HepG2 (cell line): ENCODE results near the gene KRT40. TPM values are rescaled to one million over a fixed set of nuclear protein-coding genes. Genes with fewer than 3 reads are reported as not detected.

Source experiments
- ATAC-seq: fragments of 200-7000 bp; cut with Tn5 transposase; 3 replicates; pipeline ENCODE4 v1.9.1; 2020; ENCODE audit warnings: mild to moderate bottlenecking, moderate library complexity
- BruUV-seq: library from RNA; stranded (reverse); fragments of 400-500 nt; replicated peaks from 2 replicates; lab custom pipeline; 2021; lab: Mats Ljungman, UMichigan
- CTCF ChIA-PET: fragments of 300-600 bp; formaldehyde crosslinking; extraction: SDS; loops from one replicate; lab custom pipeline; 2021; ENCODE audit warnings: low total read pairs, inconsistent platforms, low intra/inter-chr PET ratio; lab: Yijun Ruan, JAX
- POLR2A ChIA-PET: fragments of 350-600 bp; sonication (Branson Sonifier 250); formaldehyde crosslinking; loops from one replicate; lab custom pipeline; 2020; ENCODE audit warnings: antibody characterized with exemption, inconsistent platforms; lab: Yijun Ruan, JAX
- DNase-seq: peaks from one replicate; pipeline ENCODE4 v3.0.0-alpha.2; 2015; ENCODE audit warnings: low spot score
- FAIRE-seq: peaks from 3 replicates; lab custom pipeline; 2011; peaks lifted over from hg19 to GRCh38; lab: Jason Lieb, UNC
- H2AFZ ChIP-seq: one replicate; pipeline ENCODE4 v1.6.1; 2011; ENCODE audit warnings: low read length, inconsistent platforms
- H3K27ac ChIP-seq: fragments of 300-600 bp; 3 replicates; pipeline ENCODE4 v1.8.0; 2011; ENCODE audit warnings: mixed run types, mild to moderate bottlenecking, mixed read lengths, low read length, inconsistent platforms; ENCODE audit not compliant: insufficient read depth; ENCODE audit errors: extremely low read length
- H3K27me3 ChIP-seq, 2 experiments: fragments of 200-600 bp in 1 of 2; 2 replicates in 1 of 2; 3 replicates in 1 of 2; pipeline versions ENCODE4 v1.6.0 to v1.8.0; 2011; ENCODE audit warnings: low read length in 2 of 2, mild to moderate bottlenecking in 2 of 2, moderate library complexity in 2 of 2, inconsistent platforms in 1 of 2; ENCODE audit not compliant: insufficient read depth in 2 of 2, control insufficient read depth in 1 of 2
- H3K36me3 ChIP-seq, 2 experiments: fragments of 200-600 bp in 1 of 2; replicated peaks in 1 of 2; 2 replicates in 1 of 2; 3 replicates in 1 of 2; pipeline versions ENCODE4 v1.5.1 to v1.8.0; 2011; ENCODE audit warnings: low read length in 2 of 2, inconsistent platforms in 1 of 2; ENCODE audit not compliant: insufficient read depth in 2 of 2, control insufficient read depth in 1 of 2
- H3K4me1 ChIP-seq: 2 replicates; pipeline ENCODE4 v1.5.1; 2012; ENCODE audit warnings: low read length, inconsistent platforms; ENCODE audit not compliant: insufficient read depth
- H3K4me2 ChIP-seq: 2 replicates; pipeline ENCODE4 v1.6.0; 2011; ENCODE audit warnings: low read depth, low read length, inconsistent platforms
- H3K4me3 ChIP-seq, 3 experiments: fragments of 200-600 bp in 1 of 3; sonication (generic), shearing (Covaris generic) in 1 of 3; replicated peaks in 1 of 3; 2 replicates each; pipeline ENCODE4 v1.5.1; 2011 to 2016; ENCODE audit warnings: low read length in 3 of 3, inconsistent platforms in 2 of 3, low read depth in 2 of 3, mild to moderate bottlenecking in 2 of 3, control low read depth in 1 of 3, mixed read lengths in 1 of 3; ENCODE audit not compliant: insufficient read depth in 1 of 3
- H3K79me2 ChIP-seq: one replicate; pipeline ENCODE4 v1.6.1; 2011; ENCODE audit warnings: low read length, inconsistent platforms; ENCODE audit not compliant: insufficient read depth
- H3K9ac ChIP-seq: 2 replicates; pipeline ENCODE4 v1.6.0; 2011; ENCODE audit warnings: mild to moderate bottlenecking, low read depth, low read length, inconsistent platforms; ENCODE audit not compliant: insufficient read depth
- H3K9me3 ChIP-seq: 2 replicates; pipeline ENCODE4 v1.5.1; 2012; ENCODE audit warnings: mild to moderate bottlenecking, low read length
- H4K20me1 ChIP-seq: 2 replicates; pipeline ENCODE4 v1.6.0; 2011; ENCODE audit warnings: inconsistent platforms, mild to moderate bottlenecking, low read length, moderate library complexity; ENCODE audit not compliant: insufficient read depth
- ELF4 ChIP-seq: sonication (generic); formaldehyde crosslinking; IDR thresholded peaks from 2 replicates; pipeline ENCODE4 v1.5.0; 2020; ENCODE audit warnings: missing genetic modification reagents, mild to moderate bottlenecking, moderate library complexity, borderline replicate concordance
- IRF2 ChIP-seq: IDR thresholded peaks from 2 replicates; pipeline ENCODE4 v1.6.1; 2018; ENCODE audit warnings: missing genetic modification reagents, missing compliant biosample characterization
- SUZ12 ChIP-seq: fragments of 150-350 bp; IDR thresholded peaks from 2 replicates; pipeline ENCODE4 v1.6.1; 2014; ENCODE audit warnings: low read depth, low read length
- TEAD2 ChIP-seq: sonication (generic); formaldehyde crosslinking; IDR thresholded peaks from 2 replicates; pipeline ENCODE4 v1.9.0; 2021; ENCODE audit warnings: missing genetic modification reagents
- ZFYVE20 ChIP-seq: sonication (generic); formaldehyde crosslinking; IDR thresholded peaks from 2 replicates; pipeline ENCODE4 v1.8.0; 2023; ENCODE audit warnings: low read depth, mild to moderate bottlenecking, moderate library complexity, missing genetic modification reagents, borderline replicate concordance
- ZNF331 ChIP-seq: sonication (generic); formaldehyde crosslinking; IDR thresholded peaks from 2 replicates; pipeline ENCODE4 v1.4.0; 2020; ENCODE audit warnings: missing genetic modification reagents
- ZNF816 ChIP-seq: sonication (generic); formaldehyde crosslinking; IDR thresholded peaks from 2 replicates; pipeline ENCODE4 v1.8.0; 2022; ENCODE audit warnings: missing genetic modification reagents, mild to moderate bottlenecking, borderline replicate concordance
- WGBS: methylation state at CpG from one replicate; pipeline ENCODE4 v1.1.6; 2017; ENCODE audit warnings: low lambda C conversion rate; 5-methylcytosine and 5-hydroxymethylcytosine counted together
- in situ Hi-C: cut with HindIII; loops from 2 replicates; pipeline ENCODE4 v1.10.0; 2017; ENCODE audit warnings: low pct_unique_long_range_greater_than_20kb; ENCODE audit not compliant: extremely low pct_ligation_motif_present
- intact Hi-C: fragments of 100-400 bp; cut with micrococcal nuclease; formaldehyde crosslinking; loops from one replicate; pipeline ENCODE4 v1.10.0; 2022; ENCODE audit not compliant: unreplicated experiment
- polyA plus RNA-seq, 8 experiments: library from polyadenylated mRNA; depleted of rRNA in 3 of 8; stranded (reverse) in 7 of 8; unstranded in 1 of 8; fragments of >200 nt; fragmentation: Illumina TruSeq in 4 of 8; extraction: Trizol in 4 of 8; gene quantifications; 2 replicates each; pipeline versions ENCODE4 v1.2.1 to v1.2.3, GENCODE V29; 2011 to 2016; ENCODE audit warnings: low read depth in 4 of 8, missing spikeins in 1 of 8, mixed read lengths in 1 of 8; ENCODE audit not compliant: insufficient read depth in 1 of 8
- total RNA-seq, 5 experiments: library from RNA; depleted of rRNA; stranded (reverse); fragments of >200 nt; fragmentation: Illumina TruSeq; extraction: Trizol; gene quantifications; 2 replicates each; pipeline ENCODE4 v1.2.3, GENCODE V29; 2016; ENCODE audit warnings: low read depth in 1 of 5
- TF ChIP-seq, protein P1 (sequence below), 2 experiments: fragments of 450-650 bp in 1 of 2; sonication (generic) in 1 of 2; formaldehyde crosslinking; IDR thresholded peaks; 2 replicates each; pipeline versions ENCODE4 v1.5.0 to v1.8.0; 2020 to 2022; ENCODE audit warnings: mild to moderate bottlenecking in 1 of 2, missing genetic modification reagents in 1 of 2
- TF ChIP-seq, protein P2 (sequence below): fragments of 450-650 bp; IDR thresholded peaks from 2 replicates; pipeline ENCODE4 v1.6.1; 2016
- TF ChIP-seq, protein P3 (sequence below): sonication (generic); formaldehyde crosslinking; IDR thresholded peaks from 2 replicates; pipeline ENCODE4 v1.9.0; 2021; ENCODE audit warnings: missing genetic modification reagents, borderline replicate concordance
- TF ChIP-seq, protein P4 (sequence below): sonication (generic); formaldehyde crosslinking; IDR thresholded peaks from 2 replicates; pipeline ENCODE4 v1.5.0; 2020; ENCODE audit warnings: missing genetic modification reagents, mild to moderate bottlenecking, borderline replicate concordance

The KRT40 gene
- total and polyA plus RNA-seq, 2 of the 13 experiments (the other 11 are each of a cell fraction or from before 2014, with no cell fraction given), result not detected

DNA sequence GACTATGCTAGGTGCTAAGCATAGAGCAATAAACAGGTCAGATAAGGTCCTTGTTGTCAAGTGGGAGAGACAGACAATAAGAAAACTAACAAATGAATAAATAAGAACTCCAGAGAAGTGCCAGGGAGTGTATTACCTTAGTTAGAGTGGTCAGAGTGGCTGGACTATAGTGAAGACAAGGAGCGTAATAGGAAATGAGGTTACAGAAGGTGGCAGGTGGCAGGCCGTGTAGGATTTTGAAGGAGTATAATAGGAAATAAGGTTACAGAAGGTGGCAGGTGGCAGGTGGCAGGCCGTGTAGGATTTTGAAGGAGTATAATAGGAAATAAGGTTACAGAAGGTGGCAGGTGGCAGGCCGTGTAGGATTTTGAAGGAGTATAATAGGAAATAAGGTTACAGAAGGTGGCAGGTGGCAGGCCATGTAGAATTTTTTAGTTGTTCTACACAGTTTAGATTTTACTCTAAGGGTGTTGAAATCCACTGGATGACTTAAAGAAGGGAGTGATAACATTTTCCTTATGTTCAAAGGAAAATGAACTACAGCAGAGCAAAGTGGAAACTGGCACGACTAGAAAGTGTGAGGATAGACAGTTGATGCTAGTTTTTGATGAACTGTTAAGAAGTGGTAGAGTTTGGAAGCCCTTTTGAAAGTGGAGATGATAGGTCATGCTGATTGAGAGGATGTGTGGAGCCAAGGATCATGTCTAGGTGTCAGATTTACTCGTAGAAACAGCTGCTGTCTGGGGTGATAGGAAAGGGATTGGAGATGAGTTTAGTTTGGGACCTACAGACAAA lies 28.4 kb upstream of the KRT40 start:
- TF ChIP-seq, protein P1, sequence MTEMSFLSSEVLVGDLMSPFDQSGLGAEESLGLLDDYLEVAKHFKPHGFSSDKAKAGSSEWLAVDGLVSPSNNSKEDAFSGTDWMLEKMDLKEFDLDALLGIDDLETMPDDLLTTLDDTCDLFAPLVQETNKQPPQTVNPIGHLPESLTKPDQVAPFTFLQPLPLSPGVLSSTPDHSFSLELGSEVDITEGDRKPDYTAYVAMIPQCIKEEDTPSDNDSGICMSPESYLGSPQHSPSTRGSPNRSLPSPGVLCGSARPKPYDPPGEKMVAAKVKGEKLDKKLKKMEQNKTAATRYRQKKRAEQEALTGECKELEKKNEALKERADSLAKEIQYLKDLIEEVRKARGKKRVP (CRISPR knock-in tag; IDR thresholded peaks at IDR 0.05), result no peak
- TF ChIP-seq ELF4 (no peak), ZFYVE20 (CRISPR knock-in tag) (no peak), SUZ12 (no peak), TEAD2 (no peak), IRF2 (CRISPR knock-in tag) (no peak), ZNF331 (no peak), ZNF816 (no peak)
- TF ChIP-seq, protein P2, sequence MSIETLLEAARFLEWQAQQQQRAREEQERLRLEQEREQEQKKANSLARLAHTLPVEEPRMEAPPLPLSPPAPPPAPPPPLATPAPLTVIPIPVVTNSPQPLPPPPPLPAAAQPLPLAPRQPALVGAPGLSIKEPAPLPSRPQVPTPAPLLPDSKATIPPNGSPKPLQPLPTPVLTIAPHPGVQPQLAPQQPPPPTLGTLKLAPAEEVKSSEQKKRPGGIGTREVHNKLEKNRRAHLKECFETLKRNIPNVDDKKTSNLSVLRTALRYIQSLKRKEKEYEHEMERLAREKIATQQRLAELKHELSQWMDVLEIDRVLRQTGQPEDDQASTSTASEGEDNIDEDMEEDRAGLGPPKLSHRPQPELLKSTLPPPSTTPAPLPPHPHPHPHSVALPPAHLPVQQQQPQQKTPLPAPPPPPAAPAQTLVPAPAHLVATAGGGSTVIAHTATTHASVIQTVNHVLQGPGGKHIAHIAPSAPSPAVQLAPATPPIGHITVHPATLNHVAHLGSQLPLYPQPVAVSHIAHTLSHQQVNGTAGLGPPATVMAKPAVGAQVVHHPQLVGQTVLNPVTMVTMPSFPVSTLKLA, result no peak
- TF ChIP-seq, protein P3, sequence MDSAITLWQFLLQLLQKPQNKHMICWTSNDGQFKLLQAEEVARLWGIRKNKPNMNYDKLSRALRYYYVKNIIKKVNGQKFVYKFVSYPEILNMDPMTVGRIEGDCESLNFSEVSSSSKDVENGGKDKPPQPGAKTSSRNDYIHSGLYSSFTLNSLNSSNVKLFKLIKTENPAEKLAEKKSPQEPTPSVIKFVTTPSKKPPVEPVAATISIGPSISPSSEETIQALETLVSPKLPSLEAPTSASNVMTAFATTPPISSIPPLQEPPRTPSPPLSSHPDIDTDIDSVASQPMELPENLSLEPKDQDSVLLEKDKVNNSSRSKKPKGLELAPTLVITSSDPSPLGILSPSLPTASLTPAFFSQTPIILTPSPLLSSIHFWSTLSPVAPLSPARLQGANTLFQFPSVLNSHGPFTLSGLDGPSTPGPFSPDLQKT, result no peak
- TF ChIP-seq, protein P4, sequence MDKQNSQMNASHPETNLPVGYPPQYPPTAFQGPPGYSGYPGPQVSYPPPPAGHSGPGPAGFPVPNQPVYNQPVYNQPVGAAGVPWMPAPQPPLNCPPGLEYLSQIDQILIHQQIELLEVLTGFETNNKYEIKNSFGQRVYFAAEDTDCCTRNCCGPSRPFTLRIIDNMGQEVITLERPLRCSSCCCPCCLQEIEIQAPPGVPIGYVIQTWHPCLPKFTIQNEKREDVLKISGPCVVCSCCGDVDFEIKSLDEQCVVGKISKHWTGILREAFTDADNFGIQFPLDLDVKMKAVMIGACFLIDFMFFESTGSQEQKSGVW (CRISPR knock-in tag), result no peak
- H3K4me1 ChIP-seq, result peaks cover 65% of the 10 kb centered on the region
- FAIRE-seq (no peak), ATAC-seq (no peak), DNase-seq (no peak)
- no peak overlapping the region for H3K4me2 ChIP-seq
- no peak overlapping the region for H3K9ac ChIP-seq
- ChIA-PET POLR2A (no interaction called here), CTCF (no interaction called here)
- intact Hi-C loops, result no loop called here
- no peak overlapping the region for H3K4me3 ChIP-seq
- 87% methylated on average over 6 of the region's 6 CpGs for WGBS
- H3K9me3 ChIP-seq, result no peaks in the 10 kb centered on the region
- H3K36me3 ChIP-seq, result no peaks in the 10 kb centered on the region
- BruUV-seq, result no TSS peak
- no peaks in the 10 kb centered on the region for H3K27me3 ChIP-seq
- H2AFZ ChIP-seq, result no peak overlapping the region
- H3K27ac ChIP-seq, result no peak overlapping the region
- H3K79me2 ChIP-seq, result no peaks in the 10 kb centered on the region
- in situ Hi-C loops, result no loop called here
- H4K20me1 ChIP-seq, result no peaks in the 10 kb centered on the region
